IMR-90 (cell line): ENCODE data around the gene PRSS33. TPM values are rescaled to one million over a fixed set of nuclear protein-coding genes. Genes with fewer than 3 reads are reported as not detected.

Experiments
- ATAC-seq: fragments of 200-7000 bp; cut with Tn5 transposase; 2 replicates; pipeline ENCODE4 v1.9.1; 2020; ENCODE audit warnings: low read depth, mild to moderate bottlenecking, moderate library complexity
- BruUV-seq: library from RNA; stranded (reverse); fragments of 400-500 nt; replicated peaks from 2 replicates; lab custom pipeline; 2021; lab: Mats Ljungman, UMichigan
- CTCF ChIA-PET: fragments of 300-600 bp; formaldehyde crosslinking; extraction: SDS; loops from one replicate; lab custom pipeline; 2021; ENCODE audit warnings: antibody characterized with exemption; lab: Yijun Ruan, JAX
- POLR2A ChIA-PET: fragments of 300-600 bp; sonication (Branson Sonifier 250); formaldehyde crosslinking; loops from one replicate; lab custom pipeline; 2022; ENCODE audit warnings: antibody characterized with exemption; ENCODE audit not compliant: unreplicated experiment; lab: Charles Lee
- DNase-seq: peaks from one replicate; pipeline ENCODE4 v3.0.0; 2013
- H2AFZ ChIP-seq: replicated peaks from 2 replicates; pipeline ENCODE3; 2013; ENCODE audit warnings: low read length, mild to moderate bottlenecking; ENCODE audit not compliant: poor library complexity
- H2AK5ac ChIP-seq: 2 replicates; pipeline ENCODE4 v1.6.1; 2013; ENCODE audit warnings: low read depth, low read length, inconsistent platforms
- H2AK9ac ChIP-seq: replicated peaks from 2 replicates; pipeline ENCODE3; 2013; ENCODE audit warnings: mild to moderate bottlenecking, low read depth, low read length, moderate library complexity; ENCODE audit not compliant: poor library complexity
- H2BK120ac ChIP-seq: 2 replicates; pipeline ENCODE4 v1.6.1; 2013; ENCODE audit warnings: low read depth, low read length, inconsistent platforms
- H2BK15ac ChIP-seq: 3 replicates; pipeline ENCODE4 v1.6.1; 2013; ENCODE audit warnings: low read depth, low read length, inconsistent platforms
- H2BK20ac ChIP-seq: 2 replicates; pipeline ENCODE4 v1.6.1; 2013; ENCODE audit warnings: low read depth, mild to moderate bottlenecking, inconsistent platforms, low read length, moderate library complexity
- H2BK5ac ChIP-seq: 2 replicates; pipeline ENCODE4 v1.6.1; 2013; ENCODE audit warnings: mild to moderate bottlenecking, low read depth, low read length, inconsistent platforms; ENCODE audit not compliant: poor library complexity, severe bottlenecking
- H3K14ac ChIP-seq: replicated peaks from 2 replicates; pipeline ENCODE4 v1.6.1; 2013; ENCODE audit warnings: low read depth, low read length, inconsistent platforms
- H3K18ac ChIP-seq: 2 replicates; pipeline ENCODE4 v1.6.1; 2013; ENCODE audit warnings: low read depth, low read length, control low read depth
- H3K23ac ChIP-seq: 2 replicates; pipeline ENCODE4 v1.6.1; 2013; ENCODE audit warnings: low read depth, low read length, inconsistent platforms
- H3K27ac ChIP-seq: 2 replicates; pipeline ENCODE4 v1.5.1; 2013; ENCODE audit warnings: mild to moderate bottlenecking, control low read depth, low read length; ENCODE audit not compliant: insufficient read depth
- H3K27me3 ChIP-seq: 2 replicates; pipeline ENCODE4 v1.6.1; 2013; ENCODE audit warnings: low read length; ENCODE audit not compliant: control insufficient read depth, insufficient read depth
- H3K36me3 ChIP-seq: 2 replicates; pipeline ENCODE4 v1.6.1; 2013; ENCODE audit warnings: low read length, mixed read lengths; ENCODE audit not compliant: control insufficient read depth, insufficient read depth
- H3K4ac ChIP-seq: 2 replicates; pipeline ENCODE4 v1.6.1; 2013; ENCODE audit warnings: low read depth, low read length, inconsistent platforms
- H3K4me1 ChIP-seq: 2 replicates; pipeline ENCODE4 v1.6.1; 2013; ENCODE audit warnings: low read length, mixed read lengths; ENCODE audit not compliant: control insufficient read depth, insufficient read depth
- H3K4me2 ChIP-seq: 2 replicates; pipeline ENCODE4 v1.6.1; 2013; ENCODE audit warnings: low read depth, mild to moderate bottlenecking, control low read depth, low read length, moderate library complexity
- H3K4me3 ChIP-seq: 2 replicates; pipeline ENCODE4 v1.5.1; 2013; ENCODE audit warnings: low read depth, mild to moderate bottlenecking, control low read depth, low read length, moderate library complexity; ENCODE audit not compliant: insufficient read depth
- H3K56ac ChIP-seq: 2 replicates; pipeline ENCODE4 v1.6.1; 2013; ENCODE audit warnings: low read length, inconsistent platforms; ENCODE audit not compliant: insufficient read depth; ENCODE audit errors: extremely low read depth
- H3K79me1 ChIP-seq, 2 experiments: 2 replicates each; pipeline ENCODE4 v1.6.1; 2013; ENCODE audit warnings: low read length in 2 of 2, inconsistent platforms in 1 of 2, low read depth in 1 of 2
- H3K9ac ChIP-seq: 2 replicates; pipeline ENCODE4 v1.6.1; 2013; ENCODE audit warnings: low read depth, low read length, control low read depth
- H3K9me1 ChIP-seq: 2 replicates; pipeline ENCODE4 v1.6.1; 2013; ENCODE audit warnings: low read length, inconsistent platforms; ENCODE audit not compliant: insufficient read depth
- H3K9me3 ChIP-seq: 2 replicates; pipeline ENCODE4 v1.6.1; 2013; ENCODE audit warnings: low read length; ENCODE audit not compliant: control insufficient read depth, insufficient read depth
- H4K20me1 ChIP-seq: 2 replicates; pipeline ENCODE4 v1.6.1; 2013; ENCODE audit warnings: low read length, inconsistent platforms; ENCODE audit not compliant: insufficient read depth
- H4K5ac ChIP-seq: 2 replicates; pipeline ENCODE4 v1.6.1; 2013; ENCODE audit warnings: mild to moderate bottlenecking, low read depth, low read length, control low read depth
- H4K8ac ChIP-seq, 2 experiments: 2 replicates each; pipeline ENCODE4 v1.6.1; 2013; ENCODE audit warnings: low read depth in 2 of 2, low read length in 2 of 2, control low read depth in 1 of 2, inconsistent platforms in 1 of 2
- H4K91ac ChIP-seq: 2 replicates; pipeline ENCODE4 v1.6.1; 2013; ENCODE audit warnings: low read depth, low read length, inconsistent platforms; ENCODE audit not compliant: insufficient read depth
- CEBPB ChIP-seq: IDR thresholded peaks from 2 replicates; pipeline ENCODE4 v1.6.1; 2012; ENCODE audit warnings: low read depth, low read length, improper control_type of control experiment
- CTCF ChIP-seq: conservative IDR thresholded peaks from 2 replicates; pipeline ENCODE4 v1.5.1; 2012; ENCODE audit warnings: mild to moderate bottlenecking, low read depth, low read length, improper control_type of control experiment
- whole genome bisulfite sequencing, 2 experiments: methylation state at CpG; one replicate each; pipeline versions ENCODE4 v1.1.5 to v1.1.7; 2013; ENCODE audit warnings: missing lambda C conversion rate in 2 of 2; ENCODE audit not compliant: insufficient read length in 1 of 2; ENCODE audit errors: extremely low coverage in 2 of 2; 5-methylcytosine and 5-hydroxymethylcytosine counted together
- dilution Hi-C: fragments of 300-500 bp; cut with HindIII; formaldehyde crosslinking; loops from one replicate; pipeline ENCODE4 v1.14.3; 2018; ENCODE audit warnings: low sequenced_read_pairs; ENCODE audit not compliant: unreplicated experiment
- in situ Hi-C: fragments of 300-500 bp; cut with MboI; formaldehyde crosslinking; loops from 3 replicates; pipeline ENCODE4 v1.14.3; 2019; ENCODE audit warnings: low sequenced_read_pairs, inconsistent platforms, mixed read lengths
- intact Hi-C: fragments of 100-400 bp; cut with micrococcal nuclease; formaldehyde crosslinking; loops from 2 replicates; pipeline ENCODE4 v1.10.0; 2022
- polyA plus RNA-seq, 3 experiments: library from polyadenylated mRNA; depleted of rRNA; stranded (reverse); fragments of >200 nt; gene quantifications; 2 replicates each; pipeline ENCODE4 v1.2.3, GENCODE V29; 2012; ENCODE audit warnings: low replicate concordance in 1 of 3
- total RNA-seq: library from RNA; depleted of rRNA; stranded (reverse); fragments of >200 nt; gene quantifications from 2 replicates; pipeline ENCODE4 v1.2.3, GENCODE V29; 2012

PRSS33 gene
- total and polyA plus RNA-seq, 2 of the 4 experiments (the other 2 are of a cell fraction), result not detected

DNA sequence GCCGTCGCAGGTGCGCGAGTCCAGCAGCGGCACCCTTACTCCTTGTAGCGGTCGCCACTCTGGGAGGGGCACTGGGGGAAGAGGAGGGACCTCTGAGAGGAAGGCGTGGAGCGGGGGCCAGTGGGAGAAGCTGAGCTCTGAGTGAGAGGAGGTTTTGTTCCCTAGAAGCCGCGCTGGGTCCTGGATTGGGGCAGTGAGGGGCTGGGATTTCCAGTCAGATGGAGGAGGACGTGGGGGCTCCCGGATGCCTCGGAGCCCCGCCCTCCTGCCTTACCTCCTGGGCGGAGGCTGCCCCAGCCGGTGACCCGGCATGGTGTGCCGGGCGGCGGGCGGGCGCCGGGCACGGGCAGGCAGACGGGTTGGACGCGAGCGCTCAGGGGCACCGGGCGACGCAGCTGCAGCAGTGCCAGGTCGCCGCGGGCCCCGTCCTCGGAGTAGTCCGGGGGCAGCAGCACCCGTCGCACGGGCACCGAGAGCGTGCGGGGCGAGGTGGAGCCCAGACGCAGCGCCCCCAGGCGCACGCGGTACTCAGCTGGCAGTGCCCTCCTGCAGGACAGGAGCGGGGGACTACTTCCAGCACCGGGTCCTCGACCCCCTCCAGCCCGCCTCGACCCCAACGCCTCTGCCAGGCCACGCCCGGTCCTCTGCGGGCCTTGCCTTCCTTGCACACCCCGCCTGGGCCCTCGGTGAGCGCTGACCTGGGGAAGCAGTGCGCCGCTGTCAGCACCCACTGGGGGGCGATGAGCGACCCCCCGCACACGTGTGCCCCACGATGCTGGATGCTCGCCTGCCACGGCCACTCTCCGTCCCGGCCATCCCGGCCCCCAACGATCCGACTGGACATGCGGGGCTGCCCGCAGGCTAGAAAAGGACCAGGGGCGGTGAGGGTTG, 2.0 kb downstream of the PRSS33 start:
- in situ Hi-C loops (no loop called here), dilution Hi-C loops (no loop called here), intact Hi-C loops (no loop called here)
- Histone ChIP-seq H3K4me1 (no peaks in the 10 kb centered on the region), H4K20me1 (no peaks in the 10 kb centered on the region), H2BK5ac (no peak overlapping the region), H2BK120ac (no peak overlapping the region), H3K56ac (no peak overlapping the region), H3K4me3 (no peak overlapping the region), H3K14ac (no peak overlapping the region), H3K79me1 (no peaks in the 10 kb centered on the region), H2BK15ac (no peak overlapping the region), H3K4me2 (no peak overlapping the region), H3K23ac (no peak overlapping the region), H3K27me3 (peaks cover 58% of the 10 kb centered on the region), H4K91ac (no peak overlapping the region), H2AK9ac (no peak overlapping the region), H3K9me1 (no peaks in the 10 kb centered on the region), H4K8ac (no peak overlapping the region), H3K27ac (no peak overlapping the region), H2AK5ac (no peak overlapping the region), H3K9me3 (no peaks in the 10 kb centered on the region), H3K9ac (no peak overlapping the region), H3K4ac (no peak overlapping the region), H3K18ac (no peak overlapping the region), H3K36me3 (no peaks in the 10 kb centered on the region), H2BK20ac (no peak overlapping the region), H4K5ac (no peak overlapping the region), H2AFZ (peak overlapping the region; percentile 71)
- WGBS, 2 experiments, result 20% methylated on average over 49 of the region's 79 CpGs; no CpG with 5 or more reads in 1 of the 2 experiments
- no TSS peak for BruUV-seq
- ATAC-seq (peak; percentile 33), DNase-seq (no peak)
- POLR2A ChIA-PET, result no interaction called here
- TF ChIP-seq CEBPB (no peak), CTCF (peak; percentile 6; the same call in 1 of the 2 replicates)
- CTCF ChIA-PET, result no interaction called here
